Parathyroid adenoma (tissue), 2 donors: ENCODE measurements around the gene DDHD1.
"Not testable (repeated sequence)": the region's sequence is repeated elsewhere in the genome, so short reads cannot be mapped to it uniquely, and the experiment has no call there.

Experiments used
- H2AFZ ChIP-seq: fragments of 300-600 bp; sonication (generic); one replicate; pipeline ENCODE4 v1.7.0; 2017; ENCODE audit warnings: antibody characterized with exemption, mild to moderate bottlenecking
- H3K27ac ChIP-seq: fragments of 300-600 bp; sonication (generic); one replicate; pipeline ENCODE4 v1.7.0; 2017
- H3K27me3 ChIP-seq: fragments of 300-600 bp; sonication (generic); one replicate; pipeline ENCODE4 v1.7.0; 2017; ENCODE audit warnings: low read length; ENCODE audit not compliant: control insufficient read depth, insufficient read depth
- H3K36me3 ChIP-seq: fragments of 300-600 bp; sonication (generic); one replicate; pipeline ENCODE4 v1.7.0; 2017; ENCODE audit warnings: low read length; ENCODE audit not compliant: control insufficient read depth, insufficient read depth
- H3K4me1 ChIP-seq: fragments of 300-600 bp; sonication (generic); one replicate; pipeline ENCODE4 v1.7.0; 2017; ENCODE audit warnings: control low read depth
- H3K4me2 ChIP-seq: fragments of 300-600 bp; sonication (generic); one replicate; pipeline ENCODE4 v1.7.0; 2017; ENCODE audit warnings: low read length
- H3K4me3 ChIP-seq: fragments of 300-600 bp; sonication (generic); one replicate; pipeline ENCODE4 v1.7.0; 2017; ENCODE audit warnings: low read depth, low read length
- H3K79me2 ChIP-seq: fragments of 300-600 bp; sonication (generic); one replicate; pipeline ENCODE4 v1.7.0; 2017; ENCODE audit warnings: control low read depth
- H3K9ac ChIP-seq: fragments of 300-600 bp; sonication (generic); one replicate; pipeline ENCODE4 v1.7.0; 2017; ENCODE audit warnings: mild to moderate bottlenecking
- H3K9me3 ChIP-seq: fragments of 300-600 bp; sonication (generic); one replicate; pipeline ENCODE4 v1.7.0; 2017; ENCODE audit warnings: low read length; ENCODE audit not compliant: control insufficient read depth
- CTCF ChIP-seq: fragments of 300-600 bp; sonication (generic); IDR thresholded peaks from one replicate; pipeline ENCODE4 v1.7.0; 2017; ENCODE audit warnings: antibody characterized with exemption, mild to moderate bottlenecking
- donor health status: primary hyperparathyroidism.

DDHD1 gene

DNA sequence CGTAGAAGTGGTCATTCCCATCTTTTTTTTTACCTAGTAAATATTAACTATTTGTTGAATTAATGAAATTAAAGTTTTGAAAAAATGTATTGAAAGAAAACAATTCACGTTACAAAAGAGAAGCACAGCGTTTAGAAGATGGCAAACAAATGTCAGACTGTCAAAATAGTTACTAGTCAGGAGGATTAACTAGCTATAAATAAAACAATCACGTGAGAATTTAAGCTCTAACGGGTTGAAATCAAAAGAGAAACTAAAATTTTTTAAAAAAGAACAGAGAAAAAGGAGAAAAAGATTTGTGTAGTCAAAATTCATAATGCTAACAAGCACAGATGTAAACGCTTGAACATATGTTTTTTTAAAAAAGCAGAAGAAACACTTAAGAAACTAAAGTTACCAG, 26.4 kb downstream of the DDHD1 start:
- Histone ChIP-seq H3K4me2 (no peak overlapping the region), H3K27me3 (no peaks in the 10 kb centered on the region), H2AFZ (no peak overlapping the region), H3K9ac (no peak overlapping the region), H3K4me1 (no peaks in the 10 kb centered on the region), H3K79me2 (peaks cover 20% of the 10 kb centered on the region), H3K27ac (no peak overlapping the region), H3K9me3 (no peaks in the 10 kb centered on the region), H3K36me3 (no peaks in the 10 kb centered on the region), H3K4me3 (no peak overlapping the region)
- TF ChIP-seq CTCF, result no peak

- TF ChIP-seq CTCF, result no peak
Measured at GRCh38 chr14:53124786-53125185, 28.3 kb downstream of the DDHD1 start.

GRCh38 chr14:53121419-53121818, 31.7 kb downstream of the DDHD1 start:
- H3K4me2 ChIP-seq, H3K36me3 ChIP-seq, H3K4me1 ChIP-seq, H3K27me3 ChIP-seq, H2AFZ ChIP-seq, H3K9ac ChIP-seq, H3K4me3 ChIP-seq, H3K9me3 ChIP-seq, H3K27ac ChIP-seq: not testable (repeated sequence)
- peaks cover 38% of the 10 kb centered on the region for H3K79me2 ChIP-seq

More at GRCh38 chr14:53124786-53125185, 28.3 kb downstream of the DDHD1 start:
- H3K4me2 ChIP-seq, result no peak overlapping the region
- H3K9ac ChIP-seq, result no peak overlapping the region
- H3K79me2 ChIP-seq, result peaks cover 25% of the 10 kb centered on the region
- no peak overlapping the region for H3K4me3 ChIP-seq
- H3K27me3 ChIP-seq, result no peaks in the 10 kb centered on the region
- H3K27ac ChIP-seq, result no peak overlapping the region
- H3K36me3 ChIP-seq, result no peaks in the 10 kb centered on the region
- H3K4me1 ChIP-seq, result no peaks in the 10 kb centered on the region
- no peaks in the 10 kb centered on the region for H3K9me3 ChIP-seq
- H2AFZ ChIP-seq, result no peak overlapping the region

GRCh38 chr14:53117479-53117878, 35.6 kb downstream of the DDHD1 start:
- not testable (repeated sequence) for H3K9me3 ChIP-seq, H3K4me1 ChIP-seq, H2AFZ ChIP-seq, H3K9ac ChIP-seq, H3K27me3 ChIP-seq, H3K4me3 ChIP-seq, H3K36me3 ChIP-seq, H3K27ac ChIP-seq, H3K4me2 ChIP-seq
- H3K79me2 ChIP-seq, result peaks cover 36% of the 10 kb centered on the region

DNA sequence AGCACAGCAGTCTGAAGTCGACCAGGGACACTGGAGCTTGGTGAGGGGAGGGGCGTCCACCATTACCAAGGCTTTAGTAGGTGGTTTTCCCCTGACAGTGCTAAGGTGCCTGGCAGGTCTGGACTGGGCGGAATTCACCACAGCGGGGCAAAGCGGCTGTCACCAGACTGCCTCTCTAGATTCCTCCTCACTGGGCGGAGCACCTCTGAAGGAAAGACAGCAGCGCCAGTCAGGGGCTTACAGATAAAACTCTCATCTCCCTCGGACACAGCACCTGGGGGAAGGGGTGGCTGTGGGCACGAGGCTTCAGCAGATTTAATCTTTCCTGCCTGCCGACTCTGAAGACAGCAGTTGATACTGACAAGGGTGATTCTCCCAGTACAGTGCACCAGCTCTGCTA, 39.1 kb downstream of the DDHD1 start:
- H3K9ac ChIP-seq, result no peak overlapping the region
- H2AFZ ChIP-seq, result no peak overlapping the region
- H3K27ac ChIP-seq, result no peak overlapping the region
- no peak for TF ChIP-seq CTCF
- H3K27me3 ChIP-seq, result no peaks in the 10 kb centered on the region
- no peaks in the 10 kb centered on the region for H3K4me1 ChIP-seq
- peaks cover 12% of the 10 kb centered on the region for H3K79me2 ChIP-seq
- H3K9me3 ChIP-seq, result no peaks in the 10 kb centered on the region
- no peaks in the 10 kb centered on the region for H3K36me3 ChIP-seq
- H3K4me2 ChIP-seq, result no peak overlapping the region
- no peak overlapping the region for H3K4me3 ChIP-seq

DNA sequence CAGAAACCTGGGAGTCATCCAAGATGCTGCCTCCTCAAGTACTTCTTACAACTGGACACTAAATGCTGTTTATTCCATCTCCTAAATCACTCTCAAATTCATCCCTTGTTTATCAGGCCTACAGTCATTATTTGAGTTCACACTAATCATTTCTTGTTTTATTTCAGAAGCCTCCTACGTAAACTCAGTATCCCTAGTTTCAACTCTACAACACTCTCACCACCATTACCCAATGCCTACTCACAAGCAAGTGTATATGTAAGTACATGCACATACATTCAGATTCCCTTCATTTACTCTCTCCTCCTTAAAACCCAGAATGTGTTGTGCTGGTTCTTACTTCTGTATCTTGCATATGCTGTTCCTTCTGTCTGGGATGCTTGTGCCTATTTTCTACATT, 43.0 kb downstream of the DDHD1 start:
- H3K9ac ChIP-seq, result no peak overlapping the region
- no peaks in the 10 kb centered on the region for H3K36me3 ChIP-seq
- H3K4me1 ChIP-seq, result no peaks in the 10 kb centered on the region
- H3K4me3 ChIP-seq, result no peak overlapping the region
- no peak overlapping the region for H3K27ac ChIP-seq
- no peaks in the 10 kb centered on the region for H3K9me3 ChIP-seq
- no peak for TF ChIP-seq CTCF
- no peak overlapping the region for H2AFZ ChIP-seq
- no peak overlapping the region for H3K4me2 ChIP-seq
- no peaks in the 10 kb centered on the region for H3K27me3 ChIP-seq
- H3K79me2 ChIP-seq, result peaks cover 3% of the 10 kb centered on the region
